HG02610 (cell line): Measurements from ENCODE around the gene ZNF761.

ENCODE experiments used
- ATAC-seq: cut with Tn5 transposase; IDR thresholded peaks from one replicate; pipeline ENCODE4 v1.9.1; 2021; ENCODE audit warnings: mild to moderate bottlenecking, moderate library complexity; ENCODE audit not compliant: unreplicated experiment

Gene ZNF761

GRCh38 chr19:53506728-53507127 is 74.9 kb downstream of the ZNF761 start:
- no peak for ATAC-seq
